ENCODE data around the gene PPP3R1.

DNA sequence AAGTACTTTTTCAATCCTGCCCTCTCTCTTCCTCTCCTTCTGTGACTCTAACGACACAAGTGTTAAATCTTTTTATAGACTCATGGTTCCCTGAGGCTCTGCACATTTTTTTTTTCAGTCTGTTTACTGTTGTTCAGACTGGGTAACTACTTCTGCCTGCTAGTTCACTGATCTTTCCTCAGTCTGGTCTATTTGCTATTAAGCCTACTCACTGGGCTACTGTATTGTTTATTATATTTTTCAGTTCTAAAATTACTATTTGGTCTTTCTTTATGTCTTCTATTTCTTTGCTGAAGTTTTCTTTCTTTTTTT is 21.3 kb downstream of the PPP3R1 start:
- no peak for TF ChIP-seq POLR2A (IDR thresholded peaks at IDR 0.05; ENCODE audit: low read depth, low read length)
- TF ChIP-seq EZH2 (IDR thresholded peaks at IDR 0.05; ENCODE audit: borderline replicate concordance, low read depth, low read length, severe bottlenecking) = no peak
- TF ChIP-seq, protein P1, sequence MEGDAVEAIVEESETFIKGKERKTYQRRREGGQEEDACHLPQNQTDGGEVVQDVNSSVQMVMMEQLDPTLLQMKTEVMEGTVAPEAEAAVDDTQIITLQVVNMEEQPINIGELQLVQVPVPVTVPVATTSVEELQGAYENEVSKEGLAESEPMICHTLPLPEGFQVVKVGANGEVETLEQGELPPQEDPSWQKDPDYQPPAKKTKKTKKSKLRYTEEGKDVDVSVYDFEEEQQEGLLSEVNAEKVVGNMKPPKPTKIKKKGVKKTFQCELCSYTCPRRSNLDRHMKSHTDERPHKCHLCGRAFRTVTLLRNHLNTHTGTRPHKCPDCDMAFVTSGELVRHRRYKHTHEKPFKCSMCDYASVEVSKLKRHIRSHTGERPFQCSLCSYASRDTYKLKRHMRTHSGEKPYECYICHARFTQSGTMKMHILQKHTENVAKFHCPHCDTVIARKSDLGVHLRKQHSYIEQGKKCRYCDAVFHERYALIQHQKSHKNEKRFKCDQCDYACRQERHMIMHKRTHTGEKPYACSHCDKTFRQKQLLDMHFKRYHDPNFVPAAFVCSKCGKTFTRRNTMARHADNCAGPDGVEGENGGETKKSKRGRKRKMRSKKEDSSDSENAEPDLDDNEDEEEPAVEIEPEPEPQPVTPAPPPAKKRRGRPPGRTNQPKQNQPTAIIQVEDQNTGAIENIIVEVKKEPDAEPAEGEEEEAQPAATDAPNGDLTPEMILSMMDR (IDR thresholded peaks at IDR 0.05; ENCODE audit: extremely low read depth in 1 of 2, insufficient read depth in 1 of 2, low read depth in 1 of 2, low read length in 2 of 2) = no peak
- no peak for TF ChIP-seq MAX (IDR thresholded peaks at IDR 0.05; ENCODE audit: insufficient read depth, insufficient read length)
- no peak for TF ChIP-seq GATA2 (IDR thresholded peaks at IDR 0.05; ENCODE audit: insufficient read depth, insufficient read length, low read depth, low read length)

All from endothelial cell of umbilical vein (primary cell).